Measurements from ENCODE around the gene OTOF. TPM values are rescaled to one million over a fixed set of nuclear protein-coding genes. Genes with fewer than 3 reads are reported as not detected.

Gene OTOF
- total RNA-seq, 1 experiment from 2014 or later, result not detected

DNA sequence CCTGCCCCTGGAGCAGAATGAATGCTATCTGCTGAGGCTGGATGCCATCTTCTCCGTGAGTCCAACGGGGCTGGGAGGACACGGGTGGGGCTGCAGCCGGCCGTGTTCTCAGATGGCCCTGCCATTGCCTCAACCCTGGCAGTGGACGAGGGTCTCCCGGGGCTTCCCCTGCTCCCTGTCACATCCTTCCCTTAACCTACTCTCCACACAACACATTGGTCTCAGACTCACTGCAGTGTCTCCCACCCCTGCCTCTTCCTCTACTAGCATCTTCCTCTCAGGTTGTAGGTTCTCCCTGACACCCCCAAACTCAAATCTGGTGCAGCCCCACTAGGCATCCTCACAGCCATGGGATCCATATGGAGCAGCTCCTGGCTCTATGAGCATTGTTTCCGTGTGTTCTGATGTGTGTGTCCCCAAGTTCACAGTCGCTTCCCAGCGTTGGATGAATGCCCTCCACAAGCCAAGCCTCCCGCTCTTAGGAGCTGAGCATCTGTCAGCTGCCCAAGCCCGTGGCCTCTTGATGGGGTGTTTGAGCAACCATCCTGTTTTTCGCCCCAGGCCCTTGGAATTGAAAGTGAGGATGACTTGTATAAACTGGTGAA is 27.8 kb downstream of the OTOF start:
- intact Hi-C loops (cut with micrococcal nuclease; ENCODE audit: unreplicated experiment), result no loop called here
- CTCF ChIA-PET, result no interaction called here
- TF ChIP-seq, protein P1, sequence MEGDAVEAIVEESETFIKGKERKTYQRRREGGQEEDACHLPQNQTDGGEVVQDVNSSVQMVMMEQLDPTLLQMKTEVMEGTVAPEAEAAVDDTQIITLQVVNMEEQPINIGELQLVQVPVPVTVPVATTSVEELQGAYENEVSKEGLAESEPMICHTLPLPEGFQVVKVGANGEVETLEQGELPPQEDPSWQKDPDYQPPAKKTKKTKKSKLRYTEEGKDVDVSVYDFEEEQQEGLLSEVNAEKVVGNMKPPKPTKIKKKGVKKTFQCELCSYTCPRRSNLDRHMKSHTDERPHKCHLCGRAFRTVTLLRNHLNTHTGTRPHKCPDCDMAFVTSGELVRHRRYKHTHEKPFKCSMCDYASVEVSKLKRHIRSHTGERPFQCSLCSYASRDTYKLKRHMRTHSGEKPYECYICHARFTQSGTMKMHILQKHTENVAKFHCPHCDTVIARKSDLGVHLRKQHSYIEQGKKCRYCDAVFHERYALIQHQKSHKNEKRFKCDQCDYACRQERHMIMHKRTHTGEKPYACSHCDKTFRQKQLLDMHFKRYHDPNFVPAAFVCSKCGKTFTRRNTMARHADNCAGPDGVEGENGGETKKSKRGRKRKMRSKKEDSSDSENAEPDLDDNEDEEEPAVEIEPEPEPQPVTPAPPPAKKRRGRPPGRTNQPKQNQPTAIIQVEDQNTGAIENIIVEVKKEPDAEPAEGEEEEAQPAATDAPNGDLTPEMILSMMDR (conservative IDR thresholded peaks at IDR 0.05; ENCODE audit: low read depth, low read length), result no peak
- no peak for TF ChIP-seq EZH2 (IDR thresholded peaks at IDR 0.05; ENCODE audit: borderline replicate concordance, low read depth, low read length, poor library complexity, severe bottlenecking)
- Histone ChIP-seq H3K27ac (ENCODE audit: low read depth, low read length, poor library complexity, severe bottlenecking) (no peak overlapping the region), H3K4me1 (ENCODE audit: insufficient read depth, low read length, poor library complexity, severe bottlenecking) (no peaks in the 10 kb centered on the region), H3K9me3 (ENCODE audit: low read depth, low read length, poor library complexity, severe bottlenecking) (no peaks in the 10 kb centered on the region), H3K36me3 (ENCODE audit: insufficient read depth, low read length, poor library complexity, severe bottlenecking) (no peaks in the 10 kb centered on the region), H3K27me3 (replicated peaks; ENCODE audit: insufficient read depth, low read depth, low read length, poor library complexity) (no peaks in the 10 kb centered on the region), H3K4me3 (ENCODE audit: low read depth, low read length, poor library complexity, severe bottlenecking) (no peak overlapping the region)
- no TSS peak for BruUV-seq (replicated peaks)
- POLR2A ChIA-PET (ENCODE audit: low non-redundant PET), result no interaction called here
- no peak for DNase-seq (ENCODE audit: low spot score)

DNA sequence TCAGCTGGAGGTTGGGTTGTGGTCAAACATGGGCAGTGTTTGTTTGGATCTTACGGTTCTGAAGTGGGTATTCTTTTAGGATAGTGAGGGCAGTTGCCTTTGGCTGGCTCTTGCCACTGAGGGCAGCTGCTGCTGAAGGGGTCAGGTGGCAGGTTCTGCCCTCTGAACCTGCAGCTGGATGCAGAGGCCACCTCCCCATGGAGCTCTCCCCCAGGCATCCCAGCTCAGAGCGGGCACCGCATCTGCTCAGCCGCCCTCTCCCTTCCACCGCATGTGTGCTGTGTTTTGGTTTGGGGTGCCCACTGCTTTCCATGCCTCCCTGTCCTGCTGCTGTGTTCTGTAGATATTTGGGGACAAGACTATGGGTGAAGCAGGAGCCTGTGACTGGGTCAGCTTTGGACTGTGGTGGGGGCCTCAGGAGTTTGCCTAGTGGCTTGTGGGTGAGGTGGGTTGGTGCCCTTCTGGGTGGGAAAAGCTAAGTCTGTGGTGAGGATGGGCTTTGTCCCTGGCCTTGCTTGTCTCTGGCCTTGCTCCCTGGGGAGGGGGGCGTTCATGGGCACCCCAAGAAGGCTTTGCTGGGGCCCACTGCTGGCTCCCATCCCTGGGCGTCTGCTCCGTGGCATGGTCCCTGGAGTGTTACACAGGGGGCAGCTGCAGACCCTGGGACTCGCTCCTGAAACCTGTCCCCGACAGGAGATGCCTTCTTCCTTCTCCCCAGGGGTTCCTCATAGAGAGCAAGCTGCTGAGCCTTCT is 28.5 kb downstream of the OTOF start:
- Histone ChIP-seq H3K27ac (ENCODE audit: low read depth, low read length, poor library complexity, severe bottlenecking) (no peak overlapping the region), H3K4me3 (ENCODE audit: low read depth, low read length, poor library complexity, severe bottlenecking) (no peak overlapping the region), H3K36me3 (ENCODE audit: insufficient read depth, low read length, poor library complexity, severe bottlenecking) (no peaks in the 10 kb centered on the region), H3K4me1 (ENCODE audit: insufficient read depth, low read length, poor library complexity, severe bottlenecking) (no peaks in the 10 kb centered on the region), H3K9me3 (ENCODE audit: low read depth, low read length, poor library complexity, severe bottlenecking) (no peaks in the 10 kb centered on the region), H3K27me3 (replicated peaks; ENCODE audit: insufficient read depth, low read depth, low read length, poor library complexity) (no peaks in the 10 kb centered on the region)
- no TSS peak for BruUV-seq (replicated peaks)
- intact Hi-C loops (cut with micrococcal nuclease; ENCODE audit: unreplicated experiment), result no loop called here
- DNase-seq (ENCODE audit: low spot score), result no peak
- TF ChIP-seq EZH2 (IDR thresholded peaks at IDR 0.05; ENCODE audit: borderline replicate concordance, low read depth, low read length, poor library complexity, severe bottlenecking), result no peak
- TF ChIP-seq, protein P1 (conservative IDR thresholded peaks at IDR 0.05; ENCODE audit: low read depth, low read length), result no peak
- ChIA-PET POLR2A (ENCODE audit: low non-redundant PET) (no interaction called here), CTCF (no interaction called here)

DNA sequence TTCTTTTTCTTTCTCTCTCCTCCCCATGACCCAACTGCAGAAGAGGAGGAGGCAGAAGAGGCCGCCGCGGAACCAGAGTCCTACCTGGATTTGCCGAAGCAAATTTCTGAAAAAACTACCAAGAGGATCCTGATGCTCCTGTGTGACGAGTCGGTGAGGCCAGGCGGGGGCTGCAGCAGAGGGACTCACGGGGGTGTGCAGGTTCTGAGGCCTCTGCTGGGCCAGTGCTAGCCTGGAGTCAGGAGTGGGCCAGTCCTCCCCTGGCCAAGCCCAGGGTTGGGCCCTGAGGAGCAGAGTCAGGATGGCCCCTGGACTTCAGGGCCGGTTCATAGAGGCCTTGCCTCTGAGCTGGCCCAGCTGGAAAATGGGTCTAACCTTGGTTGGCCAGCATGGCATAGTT is 29.3 kb downstream of the OTOF start:
- no TSS peak for BruUV-seq (replicated peaks)
- ChIA-PET CTCF (no interaction called here), POLR2A (ENCODE audit: low non-redundant PET) (no interaction called here)
- intact Hi-C loops (cut with micrococcal nuclease; ENCODE audit: unreplicated experiment), result no loop called here
- no peak for TF ChIP-seq EZH2 (IDR thresholded peaks at IDR 0.05; ENCODE audit: borderline replicate concordance, low read depth, low read length, poor library complexity, severe bottlenecking)
- TF ChIP-seq, protein P1 (conservative IDR thresholded peaks at IDR 0.05; ENCODE audit: low read depth, low read length), result no peak
- Histone ChIP-seq H3K9me3 (ENCODE audit: low read depth, low read length, poor library complexity, severe bottlenecking) (no peaks in the 10 kb centered on the region), H3K36me3 (ENCODE audit: insufficient read depth, low read length, poor library complexity, severe bottlenecking) (no peaks in the 10 kb centered on the region), H3K27ac (ENCODE audit: low read depth, low read length, poor library complexity, severe bottlenecking) (no peak overlapping the region), H3K27me3 (replicated peaks; ENCODE audit: insufficient read depth, low read depth, low read length, poor library complexity) (no peaks in the 10 kb centered on the region), H3K4me3 (ENCODE audit: low read depth, low read length, poor library complexity, severe bottlenecking) (no peak overlapping the region), H3K4me1 (ENCODE audit: insufficient read depth, low read length, poor library complexity, severe bottlenecking) (no peaks in the 10 kb centered on the region)
- DNase-seq (ENCODE audit: low spot score), result no peak

Data from A673 (cell line).